Measurements from ENCODE around the gene LRRC71. TPM values are rescaled to one million over a fixed set of nuclear protein-coding genes. Genes with fewer than 3 reads are reported as not detected.

The LRRC71 gene
- total RNA-seq, 4 donors from 2014 or later, result not detected

GRCh38 chr1:156929596-156930238 lies 9.3 kb downstream of the LRRC71 start:
- WGBS, 2 donors, result 40 to 47% methylated on average over 6 of the region's 6 CpGs
- intact Hi-C loops (cut with DNase I; ENCODE audit: low total_unique reads), result no loop called here
- DNase-seq (ENCODE audit: low spot score in 2 of 2), result no peak
- H3K4me3 ChIP-seq (ENCODE audit: low read depth, poor library complexity, severe bottlenecking), result no peak overlapping the region
- no peak for TF ChIP-seq CTCF (IDR thresholded peaks at IDR 0.05)
- TF ChIP-seq POLR2A (IDR thresholded peaks at IDR 0.05), result no peak

- no peak for TF ChIP-seq CTCF (IDR thresholded peaks at IDR 0.05)
- no peak for TF ChIP-seq POLR2A (IDR thresholded peaks at IDR 0.05)
- 49 to 50% methylated on average over 4 of the region's 4 CpGs for WGBS, 2 donors
- intact Hi-C loops (cut with DNase I; ENCODE audit: low total_unique reads), result no loop called here
- no peak for DNase-seq (ENCODE audit: low spot score in 2 of 2)
- H3K4me3 ChIP-seq (ENCODE audit: low read depth, poor library complexity, severe bottlenecking), result no peak overlapping the region
These were observed 10.1 kb downstream of the LRRC71 start for GRCh38 chr1:156930483-156930882.

- intact Hi-C loops (cut with DNase I; ENCODE audit: low total_unique reads), result no loop called here
- DNase-seq (ENCODE audit: low spot score in 2 of 2), result no peak
- WGBS, 2 donors, result 61 to 73% methylated on average over 11 of the region's 11 CpGs
- TF ChIP-seq CTCF (IDR thresholded peaks at IDR 0.05), result no peak
- TF ChIP-seq POLR2A (IDR thresholded peaks at IDR 0.05), result no peak
- H3K4me3 ChIP-seq (ENCODE audit: low read depth, poor library complexity, severe bottlenecking), result no peak overlapping the region
These were observed 10.9 kb downstream of the LRRC71 start for GRCh38 chr1:156931211-156931952.

- 45 to 52% methylated on average over 8 of the region's 8 CpGs for WGBS, 2 donors
- H3K4me3 ChIP-seq (ENCODE audit: low read depth, poor library complexity, severe bottlenecking), result no peak overlapping the region
- TF ChIP-seq POLR2A (IDR thresholded peaks at IDR 0.05) (no peak), CTCF (IDR thresholded peaks at IDR 0.05) (no peak)
- intact Hi-C loops (cut with DNase I; ENCODE audit: low total_unique reads), result loop anchor here (2.0 kb wide), 1 partner anchor 45 kb away; no protein-coding TSS in a partner anchor
- no peak for DNase-seq (ENCODE audit: low spot score in 2 of 2)
These were observed 11.7 kb downstream of the LRRC71 start for GRCh38 chr1:156931974-156932710.

GRCh38 chr1:156933136-156933535 lies 12.7 kb downstream of the LRRC71 start:
- no peak for TF ChIP-seq POLR2A (IDR thresholded peaks at IDR 0.05)
- TF ChIP-seq CTCF (IDR thresholded peaks at IDR 0.05), result no peak
- DNase-seq (ENCODE audit: low spot score in 2 of 2), result no peak
- H3K4me3 ChIP-seq (ENCODE audit: low read depth, poor library complexity, severe bottlenecking), result no peak overlapping the region
- 70 to 81% methylated on average over 6 of the region's 6 CpGs for WGBS, 2 donors
- intact Hi-C loops (cut with DNase I; ENCODE audit: low total_unique reads), result loop anchor here (2.0 kb wide), 1 partner anchor 44 kb away; no protein-coding TSS in a partner anchor

All from lower leg skin (tissue), 4 donors.